ENCODE data around the gene FAM217A.
A peak's percentile ranks its signal among the peaks of the same experiment; 100 is the strongest.

FAM217A gene

GRCh38 chr6:4021133-4021853, 57.6 kb downstream of the FAM217A start:
- DNase-seq = peak; percentile 58

DNA sequence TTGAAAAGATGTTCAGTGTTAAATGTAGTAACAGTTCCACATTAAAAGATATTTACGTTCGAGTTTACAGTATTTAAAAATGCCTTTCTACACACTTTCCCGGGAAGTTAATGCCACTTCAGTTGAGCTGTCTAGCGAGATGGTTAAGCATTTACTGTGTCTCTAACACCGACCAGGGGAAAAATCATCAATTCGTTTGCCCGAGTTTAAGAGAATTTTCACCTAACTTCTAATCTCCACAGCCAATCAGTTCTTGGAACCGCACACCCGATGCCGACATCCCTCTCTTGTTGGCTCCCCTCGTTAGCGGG, 58.2 kb downstream of the FAM217A start:
- DNase-seq = no peak

- no peak for DNase-seq
Observed at GRCh38 chr6:4018924-4019236, 60.1 kb downstream of the FAM217A start.

All from cortex of kidney (tissue), 1 donor.